ENCODE data around the gene HUWE1.

DNA sequence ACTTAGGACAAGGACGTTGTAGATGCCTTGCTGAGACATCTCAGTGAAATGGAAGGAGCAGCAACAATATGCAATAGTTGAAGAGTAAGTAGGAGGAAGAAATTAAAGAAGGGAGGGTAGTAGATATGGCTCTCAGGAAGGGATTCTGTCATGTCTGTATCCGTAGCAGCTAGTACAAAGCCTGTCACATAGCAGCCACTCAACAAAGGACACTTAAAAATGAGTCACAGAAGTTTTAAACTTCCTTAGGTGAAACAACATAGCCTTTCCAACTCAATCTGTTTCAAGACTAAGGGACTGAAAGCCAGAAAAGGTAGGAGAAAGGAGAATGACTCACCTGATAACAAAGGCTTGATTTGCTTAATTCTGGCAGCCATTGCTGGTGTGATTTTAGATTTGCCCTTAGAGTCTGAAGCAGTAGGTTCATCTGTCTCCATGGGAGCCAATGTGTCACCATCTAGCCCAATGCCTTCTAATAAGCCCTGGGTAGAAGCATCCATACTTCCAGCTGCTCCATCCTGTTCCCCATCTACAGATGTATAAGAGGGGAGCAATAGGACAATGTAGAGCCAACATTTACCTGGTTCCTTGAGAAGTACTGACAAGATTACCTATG lies 86.6 kb downstream of the HUWE1 start:
- no peak for TF ChIP-seq POLR2A (IDR thresholded peaks at IDR 0.05)
- TF ChIP-seq, protein P1, sequence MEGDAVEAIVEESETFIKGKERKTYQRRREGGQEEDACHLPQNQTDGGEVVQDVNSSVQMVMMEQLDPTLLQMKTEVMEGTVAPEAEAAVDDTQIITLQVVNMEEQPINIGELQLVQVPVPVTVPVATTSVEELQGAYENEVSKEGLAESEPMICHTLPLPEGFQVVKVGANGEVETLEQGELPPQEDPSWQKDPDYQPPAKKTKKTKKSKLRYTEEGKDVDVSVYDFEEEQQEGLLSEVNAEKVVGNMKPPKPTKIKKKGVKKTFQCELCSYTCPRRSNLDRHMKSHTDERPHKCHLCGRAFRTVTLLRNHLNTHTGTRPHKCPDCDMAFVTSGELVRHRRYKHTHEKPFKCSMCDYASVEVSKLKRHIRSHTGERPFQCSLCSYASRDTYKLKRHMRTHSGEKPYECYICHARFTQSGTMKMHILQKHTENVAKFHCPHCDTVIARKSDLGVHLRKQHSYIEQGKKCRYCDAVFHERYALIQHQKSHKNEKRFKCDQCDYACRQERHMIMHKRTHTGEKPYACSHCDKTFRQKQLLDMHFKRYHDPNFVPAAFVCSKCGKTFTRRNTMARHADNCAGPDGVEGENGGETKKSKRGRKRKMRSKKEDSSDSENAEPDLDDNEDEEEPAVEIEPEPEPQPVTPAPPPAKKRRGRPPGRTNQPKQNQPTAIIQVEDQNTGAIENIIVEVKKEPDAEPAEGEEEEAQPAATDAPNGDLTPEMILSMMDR (IDR thresholded peaks at IDR 0.05) = no peak
